PC-9 (cell line): ENCODE results near the gene R3HCC1L. TPM values are rescaled to one million over a fixed set of nuclear protein-coding genes. Genes with fewer than 3 reads are reported as not detected.

Experiments
- BruUV-seq: library from RNA; stranded (reverse); fragments of 400-500 nt; replicated peaks from 2 replicates; lab custom pipeline; 2021; lab: Mats Ljungman, UMichigan
- CTCF ChIA-PET: fragments of 300-600 bp; sonication (Branson Sonifier 250); formaldehyde crosslinking; loops from one replicate; lab custom pipeline; 2022; ENCODE audit warnings: antibody characterized with exemption; lab: Charles Lee
- POLR2A ChIA-PET: fragments of 300-600 bp; sonication (Branson Sonifier 250); formaldehyde crosslinking; loops from one replicate; lab custom pipeline; 2022; ENCODE audit warnings: antibody characterized with exemption; ENCODE audit not compliant: unreplicated experiment; lab: Charles Lee
- DNase-seq, 2 experiments: peaks; one replicate each; pipeline versions ENCODE4 v3.0.0 to v3.0.0-alpha.2; 2015 to 2022; ENCODE audit warnings: mixed read lengths in 1 of 2
- H2AFZ ChIP-seq: fragments of 200-600 bp; sonication (generic); 2 replicates; pipeline ENCODE4 v1.8.1; 2017; ENCODE audit warnings: antibody characterized with exemption
- H3F3A ChIP-seq: fragments of 200-600 bp; sonication (generic); 2 replicates; pipeline ENCODE4 v1.8.1; 2017; ENCODE audit warnings: antibody characterized with exemption, mild to moderate bottlenecking, low read depth; ENCODE audit not compliant: insufficient read depth
- H3K27ac ChIP-seq: fragments of 200-600 bp; sonication (generic); 2 replicates; pipeline ENCODE4 v1.6.1; 2016; ENCODE audit warnings: mixed run types
- H3K27me3 ChIP-seq: fragments of 200-600 bp; sonication (generic); 2 replicates; pipeline ENCODE4 v1.6.1; 2016; ENCODE audit warnings: low read depth, mixed run types; ENCODE audit not compliant: insufficient read depth
- H3K36me3 ChIP-seq: fragments of 200-600 bp; sonication (generic); 2 replicates; pipeline ENCODE4 v1.6.1; 2016; ENCODE audit warnings: low read depth, mixed run types
- H3K4me1 ChIP-seq: fragments of 200-600 bp; sonication (generic); replicated peaks from 2 replicates; pipeline ENCODE4 v1.6.1; 2016; ENCODE audit warnings: mixed run types; ENCODE audit not compliant: insufficient read depth
- H3K4me2 ChIP-seq: fragments of 200-600 bp; sonication (generic); 2 replicates; pipeline ENCODE4 v1.6.1; 2017; ENCODE audit warnings: mixed run types
- H3K4me3 ChIP-seq: fragments of 200-600 bp; sonication (generic); 2 replicates; pipeline ENCODE4 v1.6.1; 2016; ENCODE audit warnings: mixed run types
- H3K79me2 ChIP-seq: fragments of 200-600 bp; sonication (generic); 2 replicates; pipeline ENCODE4 v1.6.1; 2017; ENCODE audit warnings: low read depth, mixed run types
- H3K9me2 ChIP-seq: fragments of 200-600 bp; sonication (generic); 2 replicates; pipeline ENCODE4 v1.8.1; 2017; ENCODE audit warnings: mild to moderate bottlenecking; ENCODE audit not compliant: insufficient read depth
- H3K9me3 ChIP-seq: fragments of 200-600 bp; sonication (generic); 2 replicates; pipeline ENCODE4 v1.8.1; 2016; ENCODE audit warnings: low read depth; ENCODE audit not compliant: insufficient read depth
- H4K20me1 ChIP-seq: fragments of 200-600 bp; sonication (generic); 2 replicates; pipeline ENCODE4 v1.8.1; 2017; ENCODE audit not compliant: insufficient read depth
- CTCF ChIP-seq: fragments of 200-600 bp; sonication (generic); conservative IDR thresholded peaks from 2 replicates; pipeline ENCODE4 v1.6.1; 2017; ENCODE audit warnings: mixed run types, antibody characterized with exemption, mild to moderate bottlenecking, moderate library complexity
- EZH2 ChIP-seq: fragments of 200-600 bp; sonication (generic); IDR thresholded peaks from 2 replicates; pipeline ENCODE4 v1.8.0; 2017; ENCODE audit warnings: antibody characterized with exemption, low read depth
- intact Hi-C: fragments of 100-400 bp; cut with micrococcal nuclease; formaldehyde crosslinking; loops from one replicate; pipeline ENCODE4 v1.10.0; 2022; ENCODE audit not compliant: unreplicated experiment
- total RNA-seq: library from RNA; stranded (reverse); gene quantifications from 2 replicates; pipeline ENCODE4 v1.2.3, GENCODE V29; 2021

The R3HCC1L gene
- total RNA-seq, 1 experiment from 2014 or later, result 7.0 TPM

- BruUV-seq, result no TSS peak
- ChIA-PET CTCF (no interaction called here), POLR2A (no interaction called here)
- Histone ChIP-seq H3K4me1 (no peaks in the 10 kb centered on the region), H3K9me2 (no peaks in the 10 kb centered on the region), H3K27ac (no peak overlapping the region), H3K9me3 (no peaks in the 10 kb centered on the region), H4K20me1 (no peaks in the 10 kb centered on the region), H3K27me3 (peaks cover 80% of the 10 kb centered on the region), H3K4me3 (no peak overlapping the region), H2AFZ (no peak overlapping the region), H3K79me2 (no peaks in the 10 kb centered on the region), H3K36me3 (no peaks in the 10 kb centered on the region), H3F3A (no peaks in the 10 kb centered on the region), H3K4me2 (no peak overlapping the region)
- intact Hi-C loops, result no loop called here
- TF ChIP-seq EZH2, result no peak
- DNase-seq, result no peak
These were observed 30.3 kb upstream of the R3HCC1L start for GRCh38 chr10:98104125-98104524.

- H3K4me1 ChIP-seq, result no peaks in the 10 kb centered on the region
- POLR2A ChIA-PET, result no interaction called here
- intact Hi-C loops, result no loop called here
- TF ChIP-seq CTCF, result no peak
- no peak for TF ChIP-seq EZH2
- no peak overlapping the region for H3K27ac ChIP-seq
- H3K79me2 ChIP-seq, result no peaks in the 10 kb centered on the region
- no peak overlapping the region for H2AFZ ChIP-seq
- no peaks in the 10 kb centered on the region for H3K9me2 ChIP-seq
- CTCF ChIA-PET, result no interaction called here
- H3K36me3 ChIP-seq, result no peaks in the 10 kb centered on the region
- no TSS peak for BruUV-seq
- no peak overlapping the region for H3K4me2 ChIP-seq
- no peak overlapping the region for H3K4me3 ChIP-seq
- H3F3A ChIP-seq, result no peaks in the 10 kb centered on the region
- H3K9me3 ChIP-seq, result no peaks in the 10 kb centered on the region
- no peak for DNase-seq
- H3K27me3 ChIP-seq, result peaks cover 82% of the 10 kb centered on the region
- H4K20me1 ChIP-seq, result no peaks in the 10 kb centered on the region
These were observed 27.9 kb upstream of the R3HCC1L start for GRCh38 chr10:98106531-98106930.

DNA sequence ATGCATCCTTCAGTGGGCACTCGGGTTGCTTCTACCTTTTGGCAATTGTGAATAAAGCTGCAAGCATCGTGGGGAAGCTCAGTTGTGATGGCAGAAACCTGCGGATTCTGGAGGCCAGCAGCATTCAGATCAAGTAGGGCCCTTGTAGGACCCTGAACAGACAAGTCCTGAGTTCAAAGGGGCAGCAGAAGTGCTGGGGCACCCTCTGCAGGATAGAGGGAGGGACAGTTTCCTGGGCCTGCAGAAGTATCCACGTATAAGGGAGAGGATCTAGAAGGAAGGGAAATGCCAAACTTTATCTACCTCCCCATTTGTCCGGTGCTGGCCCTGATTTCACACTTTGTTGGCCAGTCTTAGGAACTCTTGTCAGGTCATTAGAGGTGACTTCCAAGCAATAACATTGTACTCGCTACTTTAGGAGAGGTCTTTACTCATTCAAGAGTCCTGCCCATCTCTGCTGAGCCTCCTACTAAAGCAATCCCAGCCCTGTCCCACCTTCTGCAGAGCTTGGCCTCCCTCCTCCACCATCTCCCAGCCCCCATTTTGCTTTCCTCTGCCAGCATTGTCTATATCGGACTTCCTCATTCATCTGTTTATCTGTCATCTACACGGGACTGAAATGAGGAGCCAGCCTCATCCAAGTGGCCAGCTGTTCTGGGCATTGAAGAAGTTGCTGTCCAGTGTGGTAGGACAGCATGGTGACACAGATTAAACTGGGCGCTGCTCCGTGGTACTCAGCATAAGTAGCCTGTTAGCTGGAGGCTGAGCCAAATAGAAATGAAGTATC is 26.6 kb upstream of the R3HCC1L start:
- no peaks in the 10 kb centered on the region for H3F3A ChIP-seq
- H3K9me3 ChIP-seq, result no peaks in the 10 kb centered on the region
- POLR2A ChIA-PET, result no interaction called here
- H3K27me3 ChIP-seq, result peaks cover 78% of the 10 kb centered on the region
- no peak overlapping the region for H2AFZ ChIP-seq
- intact Hi-C loops, result no loop called here
- H3K27ac ChIP-seq, result no peak overlapping the region
- H3K36me3 ChIP-seq, result no peaks in the 10 kb centered on the region
- H3K4me3 ChIP-seq, result no peak overlapping the region
- no peaks in the 10 kb centered on the region for H3K79me2 ChIP-seq
- no peak for DNase-seq
- H3K4me2 ChIP-seq, result no peak overlapping the region
- no peaks in the 10 kb centered on the region for H3K4me1 ChIP-seq
- H4K20me1 ChIP-seq, result no peaks in the 10 kb centered on the region
- TF ChIP-seq CTCF (no peak), EZH2 (no peak)
- H3K9me2 ChIP-seq, result no peaks in the 10 kb centered on the region
- CTCF ChIA-PET, result no interaction called here
- no TSS peak for BruUV-seq
